Coronary artery (tissue), 2 donors: ENCODE measurements around the gene GSTO2.
A peak's percentile ranks its signal among the peaks of the same experiment; 100 is the strongest.

ENCODE experiments used
- DNase-seq: peaks from one replicate; pipeline ENCODE4 v3.0.0-alpha.2; 2017; ENCODE audit warnings: low spot score
- H3K27ac ChIP-seq, 2 donors: fragments of 200-600 bp; sonication (generic); one replicate each; pipeline ENCODE4 v1.5.1; 2016 to 2019
- H3K4me3 ChIP-seq: fragments of 200-600 bp; sonication (generic); 2 replicates; pipeline ENCODE4 v1.5.1; 2016; ENCODE audit warnings: mild to moderate bottlenecking, moderate library complexity
- CTCF ChIP-seq: fragments of 200-600 bp; sonication (generic); IDR thresholded peaks from one replicate; pipeline ENCODE4 v1.5.1; 2019; ENCODE audit warnings: antibody characterized with exemption

The GSTO2 gene

GRCh38 chr10:104296687-104297436 lies 27.9 kb downstream of the GSTO2 start:
- TF ChIP-seq CTCF, result no peak
- no peak overlapping the region for H3K4me3 ChIP-seq
- no peak for DNase-seq
- H3K27ac ChIP-seq, result peak overlapping the region in 1 of 2 donors; percentile 85

- no peak for TF ChIP-seq CTCF
- DNase-seq, result no peak
- Histone ChIP-seq H3K4me3 (no peak overlapping the region), H3K27ac (peak overlapping the region; percentile 82 to 85)
Measured at GRCh38 chr10:104297697-104298660, 29.0 kb downstream of the GSTO2 start.

GRCh38 chr10:104299031-104299904 lies 30.3 kb downstream of the GSTO2 start:
- no peak for DNase-seq
- Histone ChIP-seq H3K4me3 (peak overlapping the region; percentile 33), H3K27ac (peak overlapping the region; percentile 82 to 99)

GRCh38 chr10:104300002-104300735 lies 31.2 kb downstream of the GSTO2 start:
- no peak for TF ChIP-seq CTCF
- H3K27ac ChIP-seq, result peak overlapping the region; percentile 93 to 99

More at GRCh38 chr10:104299031-104299904, 30.3 kb downstream of the GSTO2 start:
- no peak for TF ChIP-seq CTCF

GRCh38 chr10:104300736-104301292 lies 31.8 kb downstream of the GSTO2 start:
- no peak for TF ChIP-seq CTCF
- Histone ChIP-seq H3K27ac (peak overlapping the region; percentile 93 to 99), H3K4me3 (peak overlapping the region; percentile 58)
- DNase-seq, result peak; percentile 95

More at GRCh38 chr10:104300002-104300735, 31.2 kb downstream of the GSTO2 start:
- peak; percentile 95 for DNase-seq
- H3K4me3 ChIP-seq, result peak overlapping the region; percentile 58
